OCI-LY7 (cell line): ENCODE measurements around the gene ELMO1. TPM values are rescaled to one million over a fixed set of nuclear protein-coding genes. Genes with fewer than 3 reads are reported as not detected.

ENCODE experiments used
- BruUV-seq: library from RNA; stranded (reverse); fragments of 400-500 nt; replicated peaks from 2 replicates; lab custom pipeline; 2021; lab: Mats Ljungman, UMichigan
- CTCF ChIA-PET: fragments of 300-600 bp; sonication (Branson Sonifier 250); formaldehyde crosslinking; loops from one replicate; lab custom pipeline; 2022; ENCODE audit warnings: antibody characterized with exemption; ENCODE audit not compliant: unreplicated experiment; lab: Charles Lee
- POLR2A ChIA-PET: fragments of 300-600 bp; sonication (Branson Sonifier 250); formaldehyde crosslinking; loops from one replicate; lab custom pipeline; 2022; ENCODE audit warnings: antibody characterized with exemption; lab: Charles Lee
- DNase-seq: peaks from one replicate; pipeline ENCODE4 v3.0.0-alpha.2; 2015; ENCODE audit warnings: low spot score
- H2AFZ ChIP-seq: fragments of 200-600 bp; sonication (generic), shearing (Covaris generic); 2 replicates; pipeline ENCODE4 v1.6.1; 2014; ENCODE audit warnings: mild to moderate bottlenecking, antibody characterized with exemption, low read length, moderate library complexity
- H3K27ac ChIP-seq: fragments of 200-600 bp; sonication (generic); 2 replicates; pipeline ENCODE4 v1.5.1; 2014; ENCODE audit warnings: mixed run types, low read depth, mild to moderate bottlenecking, moderate library complexity, low read length, inconsistent platforms; ENCODE audit not compliant: poor library complexity, severe bottlenecking
- H3K36me3 ChIP-seq: fragments of 200-600 bp; sonication (generic); 2 replicates; pipeline ENCODE4 v1.6.1; 2014; ENCODE audit warnings: mild to moderate bottlenecking, antibody characterized with exemption, low read length, moderate library complexity, mixed read lengths; ENCODE audit not compliant: insufficient read depth
- H3K4me1 ChIP-seq: fragments of 200-600 bp; sonication (generic); 2 replicates; pipeline ENCODE4 v1.5.1; 2014; ENCODE audit warnings: mild to moderate bottlenecking, low read length; ENCODE audit not compliant: insufficient read depth, poor library complexity, severe bottlenecking
- H3K4me2 ChIP-seq: fragments of 200-600 bp; sonication (generic); 2 replicates; pipeline ENCODE4 v1.6.1; 2014; ENCODE audit warnings: mild to moderate bottlenecking, low read length
- H3K4me3 ChIP-seq: fragments of 200-600 bp; sonication (generic); 2 replicates; pipeline ENCODE4 v1.5.1; 2014; ENCODE audit warnings: mild to moderate bottlenecking, low read depth, low read length; ENCODE audit not compliant: poor library complexity, severe bottlenecking
- H3K79me2 ChIP-seq: fragments of 200-600 bp; sonication (generic); 2 replicates; pipeline ENCODE4 v1.6.1; 2016; ENCODE audit warnings: low read depth, mild to moderate bottlenecking, low read length, moderate library complexity, mixed read lengths; ENCODE audit not compliant: insufficient read depth
- H3K9me2 ChIP-seq: fragments of 200-600 bp; sonication (generic); 2 replicates; pipeline ENCODE4 v1.6.1; 2016; ENCODE audit warnings: mild to moderate bottlenecking, low read length, mixed read lengths; ENCODE audit not compliant: insufficient read depth
- H3K9me3 ChIP-seq: fragments of 200-600 bp; sonication (generic); 2 replicates; pipeline ENCODE4 v1.6.1; 2014; ENCODE audit warnings: mild to moderate bottlenecking, mixed run types, low read length, mixed read lengths
- H4K20me1 ChIP-seq: fragments of 200-600 bp; sonication (generic); 2 replicates; pipeline ENCODE4 v1.6.1; 2014; ENCODE audit warnings: mild to moderate bottlenecking, antibody characterized with exemption, low read length, moderate library complexity, mixed read lengths; ENCODE audit not compliant: insufficient read depth
- CTCF ChIP-seq: fragments of 200-600 bp; sonication (generic); conservative IDR thresholded peaks from 2 replicates; pipeline ENCODE4 v1.5.1; 2014; ENCODE audit warnings: mild to moderate bottlenecking, antibody characterized with exemption, low read length, moderate library complexity, mixed read lengths
- EZH2phosphoT487 ChIP-seq: fragments of 200-600 bp; sonication (generic); IDR thresholded peaks from 2 replicates; pipeline ENCODE4 v1.6.1; 2018; ENCODE audit warnings: low read depth, borderline replicate concordance, mild to moderate bottlenecking, mixed run types, antibody characterized with exemption, low read length, moderate library complexity, mixed read lengths
- intact Hi-C: fragments of 100-400 bp; cut with micrococcal nuclease; formaldehyde crosslinking; loops from one replicate; pipeline ENCODE4 v1.10.0; 2022; ENCODE audit not compliant: unreplicated experiment
- total RNA-seq, 2 experiments: library from RNA; depleted of rRNA in 1 of 2; stranded (reverse); fragments of >200 nt in 1 of 2; shearing (Covaris generic) in 1 of 2; gene quantifications; 2 replicates each; pipeline ENCODE4 v1.2.3, GENCODE V29; 2014 to 2022

ELMO1 gene
- total RNA-seq, 2 experiments from 2014 or later = 101 to 103 TPM

DNA sequence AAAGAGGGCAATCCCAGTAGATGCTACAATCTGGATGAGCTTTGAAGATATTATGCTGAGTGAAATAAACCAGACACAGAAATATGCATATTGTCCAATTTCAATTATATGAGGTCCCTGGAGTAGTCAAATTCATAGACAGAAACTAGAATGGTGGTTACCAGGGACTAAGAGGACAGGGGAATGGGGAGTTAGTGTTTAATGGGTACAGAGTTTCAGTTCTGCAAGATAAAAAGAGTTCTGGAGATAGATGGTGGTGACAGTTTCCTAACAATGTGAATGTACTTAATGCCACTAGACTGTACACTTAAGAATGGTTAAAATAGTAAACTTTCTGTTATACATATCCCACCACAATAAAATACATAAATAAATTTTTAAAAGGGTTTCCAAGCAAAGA, 236.6 kb downstream of the ELMO1 start:
- Histone ChIP-seq H3K9me2 (no peaks in the 10 kb centered on the region), H2AFZ (no peak overlapping the region), H3K4me2 (no peak overlapping the region), H3K9me3 (no peaks in the 10 kb centered on the region), H3K27ac (no peak overlapping the region), H3K36me3 (peaks cover 98% of the 10 kb centered on the region), H3K4me1 (no peaks in the 10 kb centered on the region), H4K20me1 (no peaks in the 10 kb centered on the region; the same call in 1 of the 2 replicates), H3K4me3 (no peak overlapping the region), H3K79me2 (no peaks in the 10 kb centered on the region)
- POLR2A ChIA-PET = no interaction called here
- CTCF ChIA-PET = no interaction called here
- BruUV-seq = no TSS peak
- TF ChIP-seq EZH2phosphoT487 (no peak), CTCF (no peak)
- intact Hi-C loops = no loop called here
- DNase-seq = no peak

GRCh38 chr7:37211097-37211880, 237.4 kb downstream of the ELMO1 start:
- intact Hi-C loops = no loop called here
- H3K9me2 ChIP-seq = no peaks in the 10 kb centered on the region
- ChIA-PET CTCF (no interaction called here), POLR2A (no interaction called here)
- no peaks in the 10 kb centered on the region for H3K79me2 ChIP-seq
- BruUV-seq = no TSS peak
- H3K4me3 ChIP-seq = no peak overlapping the region
- TF ChIP-seq CTCF (no peak), EZH2phosphoT487 (no peak)
- no peak overlapping the region for H2AFZ ChIP-seq
- H3K4me2 ChIP-seq = no peak overlapping the region
- H3K36me3 ChIP-seq = peaks cover 97% of the 10 kb centered on the region
- no peaks in the 10 kb centered on the region for H3K9me3 ChIP-seq
- no peak overlapping the region for H3K27ac ChIP-seq
- DNase-seq = no peak
- H4K20me1 ChIP-seq = no peaks in the 10 kb centered on the region; the same call in 1 of the 2 replicates
- H3K4me1 ChIP-seq = no peaks in the 10 kb centered on the region

DNA sequence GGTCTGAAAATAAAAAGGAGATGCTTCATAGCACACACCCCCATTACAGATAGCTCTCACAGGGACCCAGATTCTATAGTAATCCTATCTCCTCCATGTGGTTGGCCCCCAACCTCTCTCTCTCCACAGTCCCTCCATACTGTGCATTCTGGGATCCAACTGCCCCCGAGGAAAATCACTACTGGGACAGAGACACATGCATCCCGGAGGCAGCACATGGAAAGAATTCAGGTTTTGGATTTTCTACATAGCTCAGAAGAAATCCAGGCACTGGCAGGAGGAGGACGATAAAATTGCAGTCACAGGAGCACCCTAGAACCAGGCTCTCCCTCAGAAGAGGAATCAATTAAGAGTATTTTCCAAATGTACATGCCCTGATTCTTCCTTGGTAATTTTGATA, 239.5 kb downstream of the ELMO1 start:
- Histone ChIP-seq H3K79me2 (no peaks in the 10 kb centered on the region), H3K4me2 (no peak overlapping the region), H4K20me1 (no peaks in the 10 kb centered on the region; the same call in 1 of the 2 replicates), H3K9me3 (no peaks in the 10 kb centered on the region), H2AFZ (no peak overlapping the region), H3K9me2 (no peaks in the 10 kb centered on the region), H3K4me1 (no peaks in the 10 kb centered on the region), H3K27ac (no peak overlapping the region), H3K36me3 (peaks cover 98% of the 10 kb centered on the region), H3K4me3 (no peak overlapping the region)
- TF ChIP-seq EZH2phosphoT487 = no peak
- no peak for TF ChIP-seq CTCF
- no TSS peak for BruUV-seq
- intact Hi-C loops = no loop called here
- CTCF ChIA-PET = no interaction called here
- no peak for DNase-seq
- POLR2A ChIA-PET = no interaction called here
